ENCODE data around the gene MAOA.

DNA sequence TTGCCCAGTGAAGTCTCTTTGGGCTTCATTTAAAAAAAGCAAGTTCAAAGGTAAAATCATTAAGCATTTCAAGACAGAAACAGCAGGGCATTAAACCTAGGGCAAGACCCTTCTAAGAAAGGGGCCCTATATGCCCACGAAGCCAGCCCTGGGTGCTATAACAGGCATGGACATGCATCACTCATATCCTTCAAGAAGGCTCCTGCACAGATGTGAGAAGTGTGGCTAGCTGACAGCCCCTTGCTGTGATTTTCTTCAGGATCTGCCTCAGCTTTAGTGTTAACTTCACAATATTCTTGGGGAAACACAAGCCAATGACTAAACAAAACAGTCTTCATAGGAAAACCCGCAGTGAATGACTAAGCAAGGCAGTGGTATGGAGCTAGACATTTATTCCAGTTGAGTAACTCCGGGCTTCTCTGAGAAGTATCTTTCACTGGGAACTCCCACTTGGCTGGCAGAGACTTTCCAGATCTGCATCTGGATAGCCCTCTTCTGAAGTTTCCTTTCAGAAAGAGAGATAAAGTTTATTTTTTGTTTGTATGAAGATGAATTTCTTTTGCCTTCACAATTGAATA is 11.9 kb upstream of the MAOA start:
- TF ChIP-seq GATA2 (IDR thresholded peaks at IDR 0.05; ENCODE audit: low read depth, low read length) = no peak
- no peak for TF ChIP-seq GATA3 (IDR thresholded peaks at IDR 0.05; ENCODE audit: low read depth, low read length)

Measured in SH-SY5Y (cell line).